Measurements from ENCODE around the gene TNFAIP2.

TNFAIP2 gene

DNA sequence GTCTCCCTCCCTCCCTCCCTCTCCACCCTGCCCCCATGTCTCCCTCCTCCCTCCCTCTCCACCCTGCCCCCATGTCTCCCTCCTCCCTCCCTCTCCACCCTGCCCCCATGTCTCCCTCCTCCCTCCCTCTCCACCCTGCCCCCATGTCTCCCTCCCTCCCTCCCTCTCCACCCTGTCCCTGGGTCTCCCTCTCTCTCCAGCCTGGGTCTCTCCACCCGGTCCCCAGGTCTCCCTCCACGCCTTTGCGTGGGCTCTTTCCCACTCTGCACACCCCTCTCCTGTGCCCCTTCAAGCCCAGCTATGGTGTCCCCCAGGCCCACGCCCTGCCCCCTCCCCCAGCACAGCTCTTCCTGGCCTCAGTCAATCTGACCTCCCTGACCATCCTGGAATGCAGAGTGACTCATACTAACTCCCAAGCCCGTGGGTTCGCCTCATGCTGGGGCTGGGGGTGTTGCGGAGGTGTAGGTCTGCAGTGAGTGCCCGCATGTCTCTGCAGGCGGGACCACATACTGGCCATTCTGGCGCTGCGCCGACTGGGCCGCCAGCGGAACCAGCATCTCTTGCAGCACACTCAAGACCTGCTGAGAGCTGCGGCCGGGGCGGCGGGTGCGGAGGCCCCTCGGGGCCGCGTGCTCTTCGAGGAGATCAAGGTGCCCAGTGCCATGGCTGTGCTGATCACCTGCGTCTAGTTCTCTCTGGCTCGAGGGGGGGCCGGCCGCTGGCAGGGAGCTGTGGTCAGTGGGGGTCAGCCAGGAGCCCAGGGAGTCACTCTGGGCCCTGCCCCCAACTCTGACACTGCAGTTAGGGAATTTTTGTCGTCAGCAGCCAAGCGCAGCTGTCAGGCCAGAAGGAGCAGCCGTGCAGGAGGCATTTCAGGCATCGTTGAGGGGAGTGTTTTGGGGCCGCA lies 13.5 kb upstream of the TNFAIP2 start:
- H3K27me3 ChIP-seq (ENCODE audit: insufficient read depth, low read depth), result no peaks in the 10 kb centered on the region
- no peaks in the 10 kb centered on the region for H3K36me3 ChIP-seq (ENCODE audit: insufficient read depth)
- H3K27ac ChIP-seq, result peak overlapping the region; percentile 99
- TF ChIP-seq, protein P1, sequence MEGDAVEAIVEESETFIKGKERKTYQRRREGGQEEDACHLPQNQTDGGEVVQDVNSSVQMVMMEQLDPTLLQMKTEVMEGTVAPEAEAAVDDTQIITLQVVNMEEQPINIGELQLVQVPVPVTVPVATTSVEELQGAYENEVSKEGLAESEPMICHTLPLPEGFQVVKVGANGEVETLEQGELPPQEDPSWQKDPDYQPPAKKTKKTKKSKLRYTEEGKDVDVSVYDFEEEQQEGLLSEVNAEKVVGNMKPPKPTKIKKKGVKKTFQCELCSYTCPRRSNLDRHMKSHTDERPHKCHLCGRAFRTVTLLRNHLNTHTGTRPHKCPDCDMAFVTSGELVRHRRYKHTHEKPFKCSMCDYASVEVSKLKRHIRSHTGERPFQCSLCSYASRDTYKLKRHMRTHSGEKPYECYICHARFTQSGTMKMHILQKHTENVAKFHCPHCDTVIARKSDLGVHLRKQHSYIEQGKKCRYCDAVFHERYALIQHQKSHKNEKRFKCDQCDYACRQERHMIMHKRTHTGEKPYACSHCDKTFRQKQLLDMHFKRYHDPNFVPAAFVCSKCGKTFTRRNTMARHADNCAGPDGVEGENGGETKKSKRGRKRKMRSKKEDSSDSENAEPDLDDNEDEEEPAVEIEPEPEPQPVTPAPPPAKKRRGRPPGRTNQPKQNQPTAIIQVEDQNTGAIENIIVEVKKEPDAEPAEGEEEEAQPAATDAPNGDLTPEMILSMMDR (conservative IDR thresholded peaks at IDR 0.05; ENCODE audit: low read depth, low read length), result no peak
- H2AFZ ChIP-seq (ENCODE audit: low read depth), result peak overlapping the region; percentile 38; the same call in 1 of the 2 replicates
- no peaks in the 10 kb centered on the region for H4K20me1 ChIP-seq (ENCODE audit: insufficient read depth)
- peak overlapping the region; percentile 100 for H3K4me2 ChIP-seq
- H3K4me3 ChIP-seq (IDR thresholded peaks at IDR 0.05; ENCODE audit: insufficient read depth, low read depth, low read length), result no peak overlapping the region
- H3K79me2 ChIP-seq (ENCODE audit: insufficient read depth, low read depth), result no peaks in the 10 kb centered on the region
- H3K4me1 ChIP-seq (ENCODE audit: low read depth, poor library complexity, severe bottlenecking), result peaks cover 86% of the 10 kb centered on the region
- peak overlapping the region; percentile 83 for H3K9ac ChIP-seq

DNA sequence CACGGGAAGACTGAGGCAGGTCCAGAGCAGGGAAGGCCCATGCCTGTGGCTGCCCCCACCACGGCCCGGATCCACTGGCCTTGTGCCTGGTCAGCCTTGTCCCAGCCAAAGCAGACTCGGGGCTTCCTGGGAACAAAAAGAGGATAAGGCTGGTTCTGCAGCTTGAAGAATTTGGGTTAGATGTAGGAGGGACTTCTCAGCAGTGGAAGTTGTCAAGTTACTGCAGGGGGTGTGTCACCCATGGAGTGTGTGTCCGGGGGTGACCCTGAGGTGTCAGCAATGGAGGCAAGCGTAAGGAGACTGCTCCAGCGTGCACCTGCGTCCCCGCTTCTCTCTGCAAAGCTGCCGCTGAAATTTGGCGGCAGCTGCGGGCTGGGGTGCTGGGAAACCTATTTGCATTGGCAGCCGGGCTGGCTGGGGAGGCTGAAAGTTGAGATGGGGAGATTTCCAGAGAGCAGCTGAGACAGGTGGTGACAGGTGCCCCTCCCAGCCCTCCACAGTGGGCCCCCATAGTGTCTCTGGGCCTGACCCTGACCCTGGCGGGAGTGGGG lies 12.5 kb upstream of the TNFAIP2 start:
- H3K4me1 ChIP-seq (ENCODE audit: low read depth, poor library complexity, severe bottlenecking), result peaks cover 86% of the 10 kb centered on the region
- H3K27me3 ChIP-seq (ENCODE audit: insufficient read depth, low read depth), result no peaks in the 10 kb centered on the region
- H2AFZ ChIP-seq (ENCODE audit: low read depth), result no peak overlapping the region; the same call in 1 of the 2 replicates
- H3K4me2 ChIP-seq, result peak overlapping the region; percentile 100
- no peaks in the 10 kb centered on the region for H4K20me1 ChIP-seq (ENCODE audit: insufficient read depth)
- no peaks in the 10 kb centered on the region for H3K79me2 ChIP-seq (ENCODE audit: insufficient read depth, low read depth)
- peak overlapping the region; percentile 83 for H3K9ac ChIP-seq
- H3K27ac ChIP-seq, result peak overlapping the region; percentile 99
- no peak overlapping the region for H3K4me3 ChIP-seq (IDR thresholded peaks at IDR 0.05; ENCODE audit: insufficient read depth, low read depth, low read length)
- no peaks in the 10 kb centered on the region for H3K36me3 ChIP-seq (ENCODE audit: insufficient read depth)
- TF ChIP-seq, protein P1 (conservative IDR thresholded peaks at IDR 0.05; ENCODE audit: low read depth, low read length), result no peak

DNA sequence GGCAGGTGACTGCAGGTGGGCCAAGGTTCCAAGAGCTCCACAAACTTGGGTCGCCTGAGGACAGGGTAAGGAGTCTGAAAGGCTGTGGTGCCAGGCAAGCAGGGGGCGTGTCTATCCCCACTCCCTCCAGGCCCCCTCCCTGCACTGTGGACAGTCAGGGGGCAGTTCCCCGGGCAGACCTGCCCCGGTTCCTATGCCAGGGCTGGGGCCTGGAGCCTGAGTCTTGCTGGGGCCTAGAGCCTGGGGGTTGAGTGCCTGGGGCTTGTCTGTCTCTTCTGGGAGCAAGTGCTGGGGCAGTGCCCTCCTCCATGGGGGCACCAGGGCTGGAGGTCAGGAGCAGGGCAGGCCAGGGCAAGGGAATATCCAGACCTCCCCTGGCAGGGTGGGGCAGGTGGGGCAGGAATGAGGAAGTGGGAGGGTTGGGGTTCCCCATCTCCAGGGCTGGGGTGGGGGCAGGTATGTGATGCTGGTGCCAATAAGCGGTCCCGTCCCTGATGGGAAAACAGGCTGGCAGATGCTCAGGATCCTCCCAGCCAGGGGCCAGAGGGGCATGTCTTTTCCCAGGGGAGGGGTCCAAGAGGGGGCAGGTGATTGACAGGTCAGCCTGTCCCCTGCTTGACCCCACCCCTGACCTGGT lies 11.9 kb upstream of the TNFAIP2 start:
- Histone ChIP-seq H3K4me1 (ENCODE audit: low read depth, poor library complexity, severe bottlenecking) (peaks cover 80% of the 10 kb centered on the region), H2AFZ (ENCODE audit: low read depth) (no peak overlapping the region; the same call in 1 of the 2 replicates), H3K4me3 (IDR thresholded peaks at IDR 0.05; ENCODE audit: insufficient read depth, low read depth, low read length) (no peak overlapping the region), H3K4me2 (peak overlapping the region; percentile 100), H4K20me1 (ENCODE audit: insufficient read depth) (no peaks in the 10 kb centered on the region), H3K9ac (peak overlapping the region; percentile 83; the same call in 1 of the 2 replicates), H3K27ac (peak overlapping the region; percentile 99), H3K27me3 (ENCODE audit: insufficient read depth, low read depth) (no peaks in the 10 kb centered on the region), H3K79me2 (ENCODE audit: insufficient read depth, low read depth) (no peaks in the 10 kb centered on the region), H3K36me3 (ENCODE audit: insufficient read depth) (no peaks in the 10 kb centered on the region)
- TF ChIP-seq, protein P1 (conservative IDR thresholded peaks at IDR 0.05; ENCODE audit: low read depth, low read length), result no peak

DNA sequence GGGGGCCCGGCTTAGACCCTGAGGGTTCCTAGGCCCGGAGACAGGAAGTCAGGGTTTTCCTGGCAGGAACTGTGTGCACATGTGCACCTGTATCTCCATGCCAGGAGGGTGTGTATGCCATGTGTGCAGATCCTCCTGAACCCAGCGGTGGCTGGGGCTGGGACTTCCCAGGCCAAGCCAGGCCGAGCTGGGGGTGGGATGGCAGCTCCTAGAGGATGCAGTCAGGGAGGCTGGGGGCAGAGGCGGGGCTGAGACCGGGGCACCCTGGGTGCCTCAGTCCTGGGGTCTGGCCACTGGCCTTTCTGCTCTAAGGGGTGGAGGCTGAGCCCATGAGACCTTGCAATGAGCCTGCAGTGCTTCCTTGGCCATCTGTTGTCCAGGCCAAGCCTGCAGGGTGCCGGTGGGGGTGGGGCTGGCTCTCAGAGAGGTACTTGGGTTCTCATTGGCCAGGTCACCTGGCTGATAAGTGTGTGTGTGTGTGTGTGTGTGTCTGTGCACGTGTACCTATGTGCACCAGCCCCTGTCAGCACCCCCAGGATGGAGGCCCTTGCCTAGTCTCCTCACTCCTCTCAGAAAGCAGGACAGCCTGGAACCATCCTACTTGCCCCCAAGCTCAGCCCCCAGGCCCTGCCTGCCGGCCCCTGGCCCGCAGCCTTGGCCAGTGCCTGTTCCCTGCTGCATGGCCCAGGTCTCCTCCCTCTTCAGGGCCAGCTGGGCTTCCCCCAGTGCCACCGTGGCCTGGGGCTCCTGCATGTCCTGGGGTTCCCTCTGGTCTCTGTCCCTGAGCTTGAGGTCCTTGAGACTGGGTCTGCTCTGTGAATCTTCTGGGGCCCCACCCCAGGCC lies 10.6 kb upstream of the TNFAIP2 start:
- no peaks in the 10 kb centered on the region for H4K20me1 ChIP-seq (ENCODE audit: insufficient read depth)
- H3K36me3 ChIP-seq (ENCODE audit: insufficient read depth), result no peaks in the 10 kb centered on the region
- H3K9ac ChIP-seq, result peak overlapping the region; percentile 83; the same call in 1 of the 2 replicates
- H3K79me2 ChIP-seq (ENCODE audit: insufficient read depth, low read depth), result no peaks in the 10 kb centered on the region
- H3K27ac ChIP-seq, result peak overlapping the region; percentile 99
- no peak overlapping the region for H3K4me3 ChIP-seq (IDR thresholded peaks at IDR 0.05; ENCODE audit: insufficient read depth, low read depth, low read length)
- H3K4me1 ChIP-seq (ENCODE audit: low read depth, poor library complexity, severe bottlenecking), result peaks cover 70% of the 10 kb centered on the region
- H3K27me3 ChIP-seq (ENCODE audit: insufficient read depth, low read depth), result no peaks in the 10 kb centered on the region
- H3K4me2 ChIP-seq, result peak overlapping the region; percentile 100
- TF ChIP-seq, protein P1 (conservative IDR thresholded peaks at IDR 0.05; ENCODE audit: low read depth, low read length), result no peak
- no peak overlapping the region for H2AFZ ChIP-seq (ENCODE audit: low read depth)

Data from KMS-11 (cell line).